K562 (cell line): ENCODE data around the gene SYNJ2. TPM values are rescaled to one million over a fixed set of nuclear protein-coding genes. Genes with fewer than 3 reads are reported as not detected.

Source experiments
- JUN ChIP-seq, 2 experiments: sonication (generic) in 1 of 2; formaldehyde crosslinking in 1 of 2; IDR thresholded peaks; 2 replicates each; pipeline versions ENCODE4 v1.6.1 to v1.8.0; 2012 to 2022; ENCODE audit warnings: borderline replicate concordance in 2 of 2, mild to moderate bottlenecking in 2 of 2, improper control_type of control experiment in 1 of 2, low read depth in 1 of 2, low read length in 1 of 2, missing genetic modification reagents in 1 of 2
- MGA ChIP-seq: fragments of 450-650 bp; IDR thresholded peaks from 2 replicates; pipeline ENCODE4 v1.6.1; 2016; ENCODE audit warnings: mild to moderate bottlenecking, moderate library complexity
- PPARD ChIP-seq: fragments of 250-450 bp; sonication (Bioruptor Pico); IDR thresholded peaks from 2 replicates; pipeline ENCODE4 v1.8.0; 2022; ENCODE audit warnings: inconsistent platforms, mild to moderate bottlenecking, moderate library complexity
- ZNF133 ChIP-seq: fragments of 250-450 bp; sonication (Bioruptor Pico); IDR thresholded peaks from 2 replicates; pipeline ENCODE4 v1.4.0; 2020; ENCODE audit warnings: mild to moderate bottlenecking
- ZNF23 ChIP-seq: fragments of 250-450 bp; sonication (Bioruptor Pico); IDR thresholded peaks from 2 replicates; pipeline ENCODE4 v1.4.0; 2020; ENCODE audit warnings: mild to moderate bottlenecking
- polyA plus RNA-seq, 8 experiments: library from polyadenylated mRNA; depleted of rRNA in 4 of 8; stranded (reverse) in 5 of 8; unstranded in 3 of 8; fragments of >200 nt; fragmentation: Nextera tagmentation in 2 of 8; fragmentation: Illumina TruSeq in 1 of 8; extraction: Ambion mirVana in 2 of 8; extraction: Trizol in 1 of 8; gene quantifications; 2 replicates each; pipeline versions ENCODE4 v1.2.1 to v1.2.3, GENCODE V29; 2011 to 2014; ENCODE audit warnings: inconsistent platforms in 1 of 8, missing spikeins in 1 of 8
- total RNA-seq, 7 experiments: library from RNA; depleted of rRNA in 6 of 7; stranded (reverse); fragments of >200 nt in 6 of 7; fragmentation: Illumina TruSeq in 2 of 7; extraction: Trizol in 2 of 7; gene quantifications; 2 replicates each; pipeline versions ENCODE4 v1.2.1 to v1.2.3, GENCODE V29; 2011 to 2021; ENCODE audit warnings: low replicate concordance in 1 of 7

Gene SYNJ2
- total and polyA plus RNA-seq, 9 of the 15 experiments (the other 6 are each of a cell fraction or from before 2014, with no cell fraction given) = 3.0 to 27.7 (median 17.8) TPM

- TF ChIP-seq MGA = peak; percentile 76
- TF ChIP-seq PPARD (CRISPR knock-in tag) = no peak
- no peak for TF ChIP-seq ZNF23 (CRISPR knock-in tag)
- TF ChIP-seq ZNF133 (CRISPR knock-in tag) = no peak
- TF ChIP-seq JUN (IDR thresholded peaks at IDR 0.05; ENCODE audit: borderline replicate concordance, low read depth, low read length) = no peak
- TF ChIP-seq JUN (CRISPR knock-in tag; IDR thresholded peaks at IDR 0.05; ENCODE audit: borderline replicate concordance) = no peak
These were observed 139.7 kb downstream of the SYNJ2 start (continued) for GRCh38 chr6:158121335-158121734.
